ENCODE data around the gene PIANP.

PIANP gene

GRCh38 chr12:6730169-6730568 is 29.6 kb upstream of the PIANP start:
- Histone ChIP-seq H3K36me3 (ENCODE audit: control insufficient read depth, low read length) (peaks cover 40% of the 10 kb centered on the region), H3F3A (ENCODE audit: control insufficient read depth, insufficient read depth) (no peaks in the 10 kb centered on the region), H3K4me3 (ENCODE audit: low read length) (no peak overlapping the region), H3K4me2 (ENCODE audit: low read length) (peak overlapping the region; percentile 25; the same call in 1 of the 2 replicates), H3K27ac (ENCODE audit: low read depth, low read length) (no peak overlapping the region), H3K79me2 (ENCODE audit: control insufficient read depth, low read length) (peaks cover 6% of the 10 kb centered on the region), H3K4me1 (ENCODE audit: control insufficient read depth, low read length) (peaks cover 19% of the 10 kb centered on the region), H3K9me3 (ENCODE audit: control insufficient read depth, insufficient read depth, low read length) (no peaks in the 10 kb centered on the region), H4K20me1 (ENCODE audit: control insufficient read depth, insufficient read depth, low read depth, low read length) (no peaks in the 10 kb centered on the region), H3K9me2 (replicated peaks; ENCODE audit: control insufficient read depth, low read length) (no peaks in the 10 kb centered on the region), H3K27me3 (ENCODE audit: control insufficient read depth, low read length) (no peaks in the 10 kb centered on the region)
- peak; percentile 23 for TF ChIP-seq CTCF (IDR thresholded peaks at IDR 0.05; ENCODE audit: low read depth, low read length, poor library complexity, severe bottlenecking)
- TF ChIP-seq EZH2phosphoT487 (IDR thresholded peaks at IDR 0.05; ENCODE audit: borderline replicate concordance, low read length) = no peak

GRCh38 chr12:6729186-6729585 is 28.6 kb upstream of the PIANP start:
- H3F3A ChIP-seq (ENCODE audit: control insufficient read depth, insufficient read depth) = no peaks in the 10 kb centered on the region
- no peak overlapping the region for H3K27ac ChIP-seq (ENCODE audit: low read depth, low read length)
- H3K36me3 ChIP-seq (ENCODE audit: control insufficient read depth, low read length) = peaks cover 38% of the 10 kb centered on the region
- H3K9me2 ChIP-seq (replicated peaks; ENCODE audit: control insufficient read depth, low read length) = no peaks in the 10 kb centered on the region
- H3K4me1 ChIP-seq (ENCODE audit: control insufficient read depth, low read length) = peaks cover 29% of the 10 kb centered on the region
- H3K4me3 ChIP-seq (ENCODE audit: low read length) = no peak overlapping the region
- H4K20me1 ChIP-seq (ENCODE audit: control insufficient read depth, insufficient read depth, low read depth, low read length) = no peaks in the 10 kb centered on the region
- no peak for TF ChIP-seq EZH2phosphoT487 (IDR thresholded peaks at IDR 0.05; ENCODE audit: borderline replicate concordance, low read length)
- no peak for TF ChIP-seq CTCF (IDR thresholded peaks at IDR 0.05; ENCODE audit: low read depth, low read length, poor library complexity, severe bottlenecking)
- H3K9me3 ChIP-seq (ENCODE audit: control insufficient read depth, insufficient read depth, low read length) = no peaks in the 10 kb centered on the region
- H3K79me2 ChIP-seq (ENCODE audit: control insufficient read depth, low read length) = peaks cover 14% of the 10 kb centered on the region
- no peak overlapping the region for H3K4me2 ChIP-seq (ENCODE audit: low read length)
- H3K27me3 ChIP-seq (ENCODE audit: control insufficient read depth, low read length) = no peaks in the 10 kb centered on the region

- Histone ChIP-seq H3K9me2 (replicated peaks; ENCODE audit: control insufficient read depth, low read length) (no peaks in the 10 kb centered on the region), H3K79me2 (ENCODE audit: control insufficient read depth, low read length) (peaks cover 14% of the 10 kb centered on the region), H3F3A (ENCODE audit: control insufficient read depth, insufficient read depth) (peaks cover 8% of the 10 kb centered on the region; the same call in 1 of the 2 replicates), H3K36me3 (ENCODE audit: control insufficient read depth, low read length) (peaks cover 26% of the 10 kb centered on the region), H4K20me1 (ENCODE audit: control insufficient read depth, insufficient read depth, low read depth, low read length) (no peaks in the 10 kb centered on the region), H3K27ac (ENCODE audit: low read depth, low read length) (no peak overlapping the region), H3K4me1 (ENCODE audit: control insufficient read depth, low read length) (peaks cover 38% of the 10 kb centered on the region), H3K4me2 (ENCODE audit: low read length) (peak overlapping the region; percentile 79), H3K4me3 (ENCODE audit: low read length) (peak overlapping the region; percentile 84; the same call in 1 of the 2 replicates), H3K9me3 (ENCODE audit: control insufficient read depth, insufficient read depth, low read length) (no peaks in the 10 kb centered on the region), H3K27me3 (ENCODE audit: control insufficient read depth, low read length) (no peaks in the 10 kb centered on the region)
- no peak for TF ChIP-seq CTCF (IDR thresholded peaks at IDR 0.05; ENCODE audit: low read depth, low read length, poor library complexity, severe bottlenecking)
- no peak for TF ChIP-seq EZH2phosphoT487 (IDR thresholded peaks at IDR 0.05; ENCODE audit: borderline replicate concordance, low read length)
Observed at GRCh38 chr12:6725350-6725749, 24.7 kb upstream of the PIANP start.
